ENCODE measurements around the gene ECEL1.

ECEL1 gene

DNA sequence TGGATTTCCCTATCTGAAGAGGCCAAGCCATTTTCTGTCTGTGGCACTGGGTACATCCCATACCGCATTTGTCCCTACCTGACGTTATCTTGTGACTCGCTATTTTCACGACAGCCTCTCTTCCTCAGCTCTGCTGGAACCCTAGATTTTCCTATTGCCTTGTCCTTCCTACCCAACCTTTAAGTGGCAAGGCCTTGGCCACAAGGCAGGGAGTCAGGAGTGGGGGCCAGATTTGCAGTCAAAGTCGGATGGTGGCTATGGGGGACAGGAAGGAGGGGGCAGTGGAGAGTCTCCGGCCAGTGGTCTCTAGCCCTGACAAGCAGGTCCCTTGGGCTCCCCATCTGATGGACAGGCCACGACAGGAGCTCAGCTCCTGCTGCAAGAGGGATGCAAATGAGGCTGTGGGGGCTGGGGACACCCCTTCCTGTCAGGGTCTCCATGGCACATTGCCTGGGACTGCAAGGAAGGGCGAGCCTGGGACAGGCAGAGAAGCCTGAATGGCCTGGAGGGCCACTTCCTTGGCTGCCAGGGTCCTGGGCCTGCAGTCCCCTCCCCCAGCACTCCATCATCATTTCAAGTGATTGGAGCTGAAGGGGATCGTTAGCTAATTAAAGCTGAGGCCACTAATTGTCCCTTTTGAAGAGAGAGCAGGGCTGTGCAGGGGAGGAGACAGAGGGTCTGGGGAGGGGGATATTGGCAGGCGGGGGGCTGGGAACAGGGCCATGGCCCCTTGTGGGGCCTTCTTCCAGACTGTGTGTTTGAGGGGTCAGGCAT lies 6.3 kb upstream of the ECEL1 start:
- TF ChIP-seq POLR2A (IDR thresholded peaks at IDR 0.05; ENCODE audit: low read depth, low read length) (no peak), SPI1 (IDR thresholded peaks at IDR 0.05; ENCODE audit: low read depth, low read length) (no peak), POLR2AphosphoS5 (IDR thresholded peaks at IDR 0.05; ENCODE audit: low read depth, low read length) (no peak), TAF1 (IDR thresholded peaks at IDR 0.05; ENCODE audit: low read depth, low read length) (no peak), PAX5 (IDR thresholded peaks at IDR 0.05; ENCODE audit: insufficient read depth, low read length, severe bottlenecking) (no peak), POU2F2 (IDR thresholded peaks at IDR 0.05; ENCODE audit: low read depth, low read length) (no peak)
- FAIRE-seq = no peak
- DNase-seq (ENCODE audit: insufficient read length, low spot score) = no peak

DNA sequence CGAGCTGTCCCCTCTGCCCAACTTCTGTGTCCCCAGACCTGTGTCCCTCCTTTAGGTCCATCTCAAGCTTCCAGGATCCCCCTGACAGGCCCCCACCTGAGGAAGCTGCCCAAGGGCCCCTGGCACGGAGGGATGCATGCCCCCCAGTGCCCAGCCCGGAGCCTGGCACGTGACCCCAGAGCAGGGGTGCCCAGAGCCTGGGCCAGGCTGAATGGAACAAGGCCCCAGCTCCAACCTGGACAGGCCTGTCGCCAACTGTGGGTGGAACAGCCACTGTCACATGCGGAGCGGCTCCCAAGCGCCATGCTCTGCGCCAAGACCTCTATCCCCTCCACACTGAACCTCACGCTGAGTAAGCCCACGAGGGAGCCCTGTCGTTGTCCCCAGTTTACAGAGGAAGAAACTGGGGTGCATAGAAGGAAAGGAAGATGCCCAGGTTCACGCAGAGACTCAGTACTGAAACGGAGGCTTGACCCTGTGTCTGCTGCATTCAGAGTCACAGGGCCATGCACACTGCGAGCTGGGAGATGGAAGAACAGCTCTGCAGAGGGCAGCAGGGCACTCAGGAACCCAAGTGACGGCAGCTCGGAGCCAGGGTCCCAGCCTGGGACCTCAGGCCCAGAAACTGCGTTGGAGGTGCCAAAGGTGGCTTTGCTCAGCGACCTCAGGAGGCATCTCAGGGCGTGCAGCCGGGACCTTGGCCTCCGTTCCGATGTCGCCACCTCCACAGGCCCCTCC lies 5.5 kb upstream of the ECEL1 start:
- DNase-seq (ENCODE audit: insufficient read length, low spot score) = no peak
- TF ChIP-seq POLR2A (IDR thresholded peaks at IDR 0.05; ENCODE audit: low read depth, low read length) = no peak
- TF ChIP-seq PAX5 (IDR thresholded peaks at IDR 0.05; ENCODE audit: insufficient read depth, low read length, severe bottlenecking) = no peak
- TF ChIP-seq SPI1 (IDR thresholded peaks at IDR 0.05; ENCODE audit: low read depth, low read length) = no peak
- no peak for TF ChIP-seq POU2F2 (IDR thresholded peaks at IDR 0.05; ENCODE audit: low read depth, low read length)
- no peak for TF ChIP-seq TAF1 (IDR thresholded peaks at IDR 0.05; ENCODE audit: low read depth, low read length)
- TF ChIP-seq POLR2AphosphoS5 (IDR thresholded peaks at IDR 0.05; ENCODE audit: low read depth, low read length) = no peak
- FAIRE-seq = no peak

DNA sequence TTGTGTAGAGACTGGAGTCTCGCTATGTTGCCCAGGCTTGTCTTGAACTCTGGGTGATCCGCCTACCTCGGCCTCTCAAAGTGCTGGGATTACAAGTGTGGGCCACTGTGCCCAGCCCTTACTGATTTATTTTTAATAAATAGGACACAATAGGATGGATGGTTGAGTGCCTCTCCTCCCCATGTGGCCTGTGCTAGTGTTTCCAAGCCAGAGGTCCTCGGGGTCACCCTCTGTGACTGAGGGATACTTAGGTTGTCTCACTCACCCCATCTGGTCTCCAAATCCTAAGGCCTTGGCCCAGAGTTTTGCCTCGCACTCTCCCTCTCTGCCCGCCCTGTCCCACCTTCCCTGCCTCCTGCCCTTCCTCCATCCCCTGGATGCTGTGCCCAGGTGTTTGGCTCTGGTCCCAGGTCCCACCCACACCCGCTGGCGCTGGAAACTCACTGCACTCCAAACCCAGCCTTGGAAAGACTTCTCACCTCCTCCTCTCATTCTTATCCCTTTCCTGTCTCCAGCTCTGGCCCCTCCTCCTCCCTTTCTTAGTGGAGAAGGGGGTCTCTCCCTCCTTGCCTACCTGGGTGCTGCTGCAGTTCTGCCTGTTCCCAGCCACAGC lies 4.7 kb upstream of the ECEL1 start:
- no peak for TF ChIP-seq POLR2A (IDR thresholded peaks at IDR 0.05; ENCODE audit: low read depth, low read length)
- TF ChIP-seq POLR2AphosphoS5 (IDR thresholded peaks at IDR 0.05; ENCODE audit: low read depth, low read length) = no peak
- TF ChIP-seq TAF1 (IDR thresholded peaks at IDR 0.05; ENCODE audit: low read depth, low read length) = no peak
- TF ChIP-seq POU2F2 (IDR thresholded peaks at IDR 0.05; ENCODE audit: low read depth, low read length) = no peak
- TF ChIP-seq PAX5 (IDR thresholded peaks at IDR 0.05; ENCODE audit: insufficient read depth, low read length, severe bottlenecking) = no peak
- TF ChIP-seq SPI1 (IDR thresholded peaks at IDR 0.05; ENCODE audit: low read depth, low read length) = no peak
- no peak for FAIRE-seq
- DNase-seq (ENCODE audit: insufficient read length, low spot score) = no peak

DNA sequence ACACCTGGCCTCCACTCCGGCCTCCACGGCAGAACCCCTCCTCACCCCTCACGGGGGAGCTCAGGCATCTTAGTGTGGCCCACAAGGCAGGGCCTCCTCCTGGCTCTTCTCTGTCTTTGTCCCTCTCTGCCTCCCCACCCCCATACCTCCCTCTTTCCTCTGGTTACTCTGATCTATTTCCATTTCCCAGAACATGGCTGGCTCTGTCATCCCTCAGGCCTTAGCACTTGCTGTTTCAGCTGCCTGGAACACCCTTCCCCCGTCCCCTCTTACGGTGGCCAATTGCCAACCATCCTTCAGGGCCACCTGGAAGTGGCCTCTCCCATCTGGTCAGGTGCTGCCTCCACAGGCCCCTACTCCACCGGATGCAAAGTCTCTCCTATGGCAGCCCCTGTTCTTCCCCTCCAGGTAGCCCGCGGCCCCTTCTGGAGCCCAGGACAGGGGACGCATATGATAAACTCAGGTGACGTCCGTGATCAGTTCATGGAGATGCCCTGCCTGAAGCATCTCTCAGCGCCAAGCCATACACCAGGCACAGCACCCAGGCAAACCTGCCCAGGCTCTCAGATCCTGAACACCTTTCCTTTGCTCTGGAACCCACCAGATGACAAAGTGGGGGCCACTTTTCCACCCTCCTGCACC lies 3.6 kb upstream of the ECEL1 start:
- DNase-seq (ENCODE audit: insufficient read length, low spot score) (no peak), FAIRE-seq (no peak)
- TF ChIP-seq SPI1 (IDR thresholded peaks at IDR 0.05; ENCODE audit: low read depth, low read length) (no peak), PAX5 (IDR thresholded peaks at IDR 0.05; ENCODE audit: insufficient read depth, low read length, severe bottlenecking) (no peak), POU2F2 (IDR thresholded peaks at IDR 0.05; ENCODE audit: low read depth, low read length) (no peak), POLR2AphosphoS5 (IDR thresholded peaks at IDR 0.05; ENCODE audit: low read depth, low read length) (no peak), POLR2A (IDR thresholded peaks at IDR 0.05; ENCODE audit: low read depth, low read length) (no peak)

DNA sequence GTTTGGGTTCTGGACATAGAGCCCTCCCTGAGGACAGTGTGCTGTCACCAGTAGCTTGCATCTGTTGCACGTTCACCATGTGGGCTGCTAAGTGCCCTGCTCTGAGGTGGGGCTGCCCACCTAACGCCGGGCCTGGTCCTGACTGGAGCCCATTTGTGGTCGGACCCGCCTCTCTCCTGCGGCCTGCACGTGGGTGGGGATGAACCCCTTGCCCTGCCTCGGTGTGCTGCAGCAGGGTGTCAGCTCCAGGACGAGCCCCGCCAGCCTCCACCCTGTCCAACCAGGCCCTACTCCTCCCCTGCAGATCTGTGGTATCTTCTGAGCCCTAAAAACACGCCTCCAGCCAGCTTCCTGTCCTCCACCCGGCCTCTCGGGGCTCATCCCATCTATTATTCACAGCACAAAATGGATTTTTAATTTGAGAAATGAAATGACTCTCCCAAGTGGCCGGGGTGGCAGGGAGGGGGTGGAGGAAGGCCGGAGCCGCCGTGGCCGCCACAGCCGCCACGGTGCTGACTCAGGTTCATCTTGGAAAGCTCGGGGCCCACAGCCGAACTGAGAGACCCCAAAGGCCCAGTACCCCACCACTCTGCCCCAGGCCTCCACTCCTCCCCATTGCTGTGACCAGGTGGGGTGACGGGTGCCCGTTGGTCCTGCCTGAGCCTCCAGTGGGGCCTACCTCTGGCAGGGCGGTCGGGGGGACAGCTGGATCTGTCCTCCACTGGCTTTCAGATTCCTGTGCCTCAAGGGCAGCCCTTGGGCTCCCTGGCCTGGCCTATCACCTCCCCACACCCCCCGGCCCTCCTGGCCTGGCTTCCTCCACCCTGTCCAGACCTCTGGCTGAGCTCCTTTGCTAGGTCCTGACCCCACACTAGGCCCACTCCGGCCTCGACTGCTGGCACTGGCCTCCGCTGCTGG lies 2.8 kb upstream of the ECEL1 start:
- TF ChIP-seq POU2F2 (IDR thresholded peaks at IDR 0.05; ENCODE audit: low read depth, low read length) = no peak
- DNase-seq (ENCODE audit: insufficient read length, low spot score) (no peak), FAIRE-seq (no peak)

DNA sequence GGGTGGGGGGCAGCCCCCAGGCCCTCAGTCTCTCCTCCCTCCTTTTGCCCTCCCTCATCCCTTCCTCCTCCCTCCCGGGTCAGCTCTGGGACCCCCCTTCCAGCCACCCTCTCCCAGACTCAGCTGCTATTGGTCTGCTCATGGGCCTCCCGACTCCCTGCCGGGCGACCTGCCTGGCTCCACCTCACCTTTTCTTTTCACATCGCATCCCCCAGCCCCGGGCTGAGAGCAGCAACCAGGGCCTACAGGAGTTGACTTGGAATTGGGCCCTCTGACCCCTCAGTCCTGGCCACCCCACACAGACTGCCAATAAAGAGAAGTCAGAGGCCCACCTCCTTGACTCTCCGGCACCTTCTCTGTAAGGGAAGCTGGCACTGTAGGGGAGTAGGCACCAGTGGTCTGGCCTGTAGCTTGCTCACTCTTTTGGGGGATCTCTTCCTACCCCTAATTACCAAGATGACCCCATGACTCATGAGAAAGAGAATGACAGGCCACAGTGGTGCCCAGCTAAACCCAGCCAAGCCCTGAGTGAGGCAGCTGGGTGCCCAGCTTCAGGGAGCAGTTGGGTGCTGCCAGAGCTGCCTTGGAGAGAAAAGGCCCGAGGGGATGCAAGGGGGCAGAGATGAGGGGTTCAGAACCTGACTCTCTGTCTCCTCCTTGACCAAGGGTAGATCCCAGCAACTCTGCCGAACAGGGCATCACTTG lies 2.0 kb upstream of the ECEL1 start:
- no peak for DNase-seq (ENCODE audit: insufficient read length, low spot score)
- TF ChIP-seq POU2F2 (IDR thresholded peaks at IDR 0.05; ENCODE audit: low read depth, low read length) (no peak), SPI1 (IDR thresholded peaks at IDR 0.05; ENCODE audit: low read depth, low read length) (no peak), TAF1 (IDR thresholded peaks at IDR 0.05; ENCODE audit: low read depth, low read length) (no peak), POLR2AphosphoS5 (IDR thresholded peaks at IDR 0.05; ENCODE audit: low read depth, low read length) (no peak), POLR2A (IDR thresholded peaks at IDR 0.05; ENCODE audit: low read depth, low read length) (no peak), PAX5 (IDR thresholded peaks at IDR 0.05; ENCODE audit: insufficient read depth, low read length, severe bottlenecking) (no peak)

DNA sequence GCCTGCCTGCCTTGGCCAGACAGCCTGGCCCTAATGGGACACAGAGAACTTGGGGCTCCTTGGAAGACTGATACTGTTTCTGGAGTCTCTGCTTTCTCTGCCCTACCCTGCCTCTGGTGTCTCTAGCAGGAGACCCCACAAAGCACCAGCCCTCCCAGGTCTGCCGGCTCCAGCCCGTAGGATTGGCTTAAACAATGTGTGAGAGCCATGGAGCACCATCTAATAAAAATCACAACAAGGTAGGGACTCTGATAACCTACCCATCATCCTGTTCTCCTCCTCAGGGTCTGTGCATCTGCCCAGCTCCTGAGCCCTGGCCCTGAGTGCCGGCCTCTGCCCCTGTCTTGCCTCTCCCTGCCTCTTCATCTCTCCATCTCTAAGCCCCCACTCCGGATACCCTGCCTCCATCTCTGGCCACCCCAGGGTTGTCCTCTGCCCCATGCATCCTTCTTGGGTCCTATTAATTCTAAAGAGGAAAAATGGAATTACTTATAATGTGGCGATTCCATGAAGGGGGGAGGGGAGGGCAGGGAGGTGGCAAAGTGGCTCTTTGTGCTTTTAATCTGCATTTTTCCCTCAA lies 1.2 kb upstream of the ECEL1 start:
- FAIRE-seq (no peak), DNase-seq (ENCODE audit: insufficient read length, low spot score) (no peak)
- no peak for TF ChIP-seq POLR2AphosphoS5 (IDR thresholded peaks at IDR 0.05; ENCODE audit: low read depth, low read length)
- no peak for TF ChIP-seq SPI1 (IDR thresholded peaks at IDR 0.05; ENCODE audit: low read depth, low read length)
- no peak for TF ChIP-seq POLR2A (IDR thresholded peaks at IDR 0.05; ENCODE audit: low read depth, low read length)
- no peak for TF ChIP-seq PAX5 (IDR thresholded peaks at IDR 0.05; ENCODE audit: insufficient read depth, low read length, severe bottlenecking)
- TF ChIP-seq POU2F2 (IDR thresholded peaks at IDR 0.05; ENCODE audit: low read depth, low read length) = no peak
- TF ChIP-seq TAF1 (IDR thresholded peaks at IDR 0.05; ENCODE audit: low read depth, low read length) = no peak

More for the DNA sequence above, 2.0 kb upstream of the ECEL1 start:
- no peak for FAIRE-seq

Measured in GM12891 (cell line).